Occipital lobe (tissue), 2 donors: ENCODE measurements around the gene TFCP2L1. TPM values are rescaled to one million over a fixed set of nuclear protein-coding genes. Genes with fewer than 3 reads are reported as not detected.
"Not testable (repeated sequence)": the region's sequence is repeated elsewhere in the genome, so short reads cannot be mapped to it uniquely, and the experiment has no call there.

ENCODE experiments used
- DNase-seq: peaks from one replicate; lab custom pipeline; 2025; lab: John Stamatoyannopoulos, UW
- total RNA-seq: library from RNA; depleted of rRNA; stranded (reverse); fragments of >200 nt; gene quantifications from one replicate; pipeline ENCODE4 v1.2.3, GENCODE V29; 2014

TFCP2L1 gene
- total RNA-seq, 1 donor from 2014 or later = 0.47 TPM

DNA sequence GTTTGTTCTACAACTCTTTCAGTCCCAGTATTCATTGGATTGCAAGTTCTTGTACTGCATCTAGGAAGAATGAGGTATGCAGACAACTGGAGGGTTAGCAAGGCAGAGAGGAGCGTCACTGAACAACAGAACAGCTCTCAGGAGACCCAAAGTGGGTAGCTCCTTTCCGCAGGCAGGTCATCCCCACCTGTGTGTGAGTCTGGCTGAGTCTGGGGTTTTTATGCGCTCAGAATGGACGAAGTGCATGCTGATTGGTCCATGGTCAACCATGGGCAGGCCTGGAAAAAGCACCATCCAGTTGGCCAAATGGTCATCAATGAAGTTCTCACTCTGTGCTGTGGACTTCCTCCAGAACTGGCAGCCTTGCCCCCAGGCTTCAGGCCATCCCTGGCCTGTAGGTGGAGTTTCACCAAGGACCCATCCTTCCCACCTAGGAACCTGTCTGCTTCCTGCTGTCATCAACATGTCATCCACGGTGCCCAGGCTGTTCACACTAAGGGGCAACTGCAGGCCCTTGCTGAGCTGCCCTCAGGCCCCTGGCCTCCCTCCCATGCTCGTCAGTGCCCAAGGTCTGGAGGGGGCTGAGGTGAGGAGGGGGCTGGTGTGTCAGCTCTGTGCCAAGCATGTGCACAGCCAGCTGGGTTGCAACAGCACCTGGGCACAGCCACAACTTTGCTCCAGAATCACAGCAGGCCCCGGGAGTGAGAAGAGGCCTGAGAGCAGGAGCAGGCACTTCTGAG is 11.1 kb upstream of the TFCP2L1 start:
- DNase-seq = no peak

DNA sequence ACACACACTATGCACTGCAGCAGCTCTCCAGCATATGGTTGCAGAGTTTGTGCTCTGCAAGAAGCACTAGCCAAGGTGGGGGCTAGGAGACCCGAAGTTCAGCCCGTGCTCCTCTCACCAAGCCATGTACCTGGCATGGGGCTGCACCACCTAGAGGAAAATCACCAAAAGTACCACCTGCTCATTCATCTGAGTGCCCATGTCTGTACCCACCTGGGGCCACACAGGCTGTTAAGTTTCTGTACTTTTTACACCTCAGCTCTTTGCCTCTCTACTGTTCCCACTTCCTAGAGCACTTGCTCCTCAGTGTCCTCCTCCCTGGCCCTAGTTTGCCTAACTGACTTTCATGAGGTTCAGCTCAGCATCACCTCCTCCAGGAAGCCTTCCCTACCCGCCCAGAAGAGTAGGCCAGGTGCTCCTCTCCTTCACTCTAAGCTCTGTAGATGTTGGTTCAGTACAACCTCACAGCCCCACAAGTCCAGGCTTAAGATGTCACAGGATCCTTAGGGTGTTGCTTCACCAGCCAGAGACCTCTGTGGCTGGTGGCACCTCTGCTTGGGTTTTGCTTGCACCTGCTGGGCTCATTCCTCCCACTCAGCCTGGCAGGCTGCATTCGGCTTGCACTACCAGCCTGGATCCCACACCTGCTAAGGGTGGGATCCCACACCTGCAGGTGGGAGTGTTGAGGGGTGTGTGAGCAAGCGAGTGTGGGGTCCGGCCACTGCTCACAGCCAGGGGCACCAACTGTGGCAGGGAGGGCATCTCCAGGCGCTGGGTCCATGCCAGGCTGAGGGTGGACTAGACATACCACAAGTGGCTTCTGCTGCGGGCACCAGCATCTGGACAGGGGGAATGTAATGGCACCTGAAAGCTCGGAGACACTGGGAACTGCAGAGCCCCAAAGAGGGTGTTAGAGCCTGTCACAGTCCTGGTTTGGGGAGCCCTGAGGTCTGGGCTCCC is 10.2 kb upstream of the TFCP2L1 start:
- DNase-seq = no peak

DNA sequence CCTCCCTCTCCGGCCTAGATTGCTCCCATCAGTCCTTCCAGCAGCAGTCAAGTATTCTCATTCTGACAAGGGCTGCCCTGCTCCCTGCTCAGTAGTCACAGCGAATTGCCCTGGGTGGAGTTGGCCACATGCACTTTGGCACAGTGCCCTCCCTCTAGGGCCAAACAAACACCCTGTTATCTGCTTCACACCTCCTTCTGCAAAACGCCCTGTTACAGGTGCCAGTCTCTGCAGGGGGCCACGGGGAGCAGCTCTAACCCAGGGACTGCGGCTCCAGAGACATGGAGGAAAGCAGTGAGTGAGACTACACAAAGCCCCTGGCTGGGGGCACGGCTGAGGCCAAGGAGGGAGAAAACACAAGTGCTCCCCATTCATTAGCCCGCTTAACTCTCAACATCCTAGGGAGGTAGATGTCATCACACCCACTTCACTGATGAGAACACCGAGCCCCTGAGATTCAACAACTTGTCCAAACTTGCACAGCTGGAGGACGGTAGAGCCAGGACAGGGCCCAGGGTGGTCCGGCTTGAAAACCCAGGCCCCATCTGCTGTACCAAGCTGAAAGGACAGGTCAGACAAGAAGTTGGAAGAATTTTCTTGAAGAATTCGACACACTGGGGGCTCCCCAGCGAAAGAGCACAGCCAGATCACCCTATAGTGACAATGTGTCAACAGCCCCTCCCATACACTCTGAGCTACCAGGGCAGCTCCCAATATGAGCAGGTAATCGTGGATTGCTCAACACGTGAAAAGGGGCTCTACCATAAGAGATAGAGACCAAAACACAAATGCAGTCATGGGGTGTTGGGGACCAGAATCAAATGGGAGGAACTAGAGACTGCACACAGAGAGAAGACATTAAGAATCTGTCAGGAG is 8.7 kb upstream of the TFCP2L1 start:
- no peak for DNase-seq

DNA sequence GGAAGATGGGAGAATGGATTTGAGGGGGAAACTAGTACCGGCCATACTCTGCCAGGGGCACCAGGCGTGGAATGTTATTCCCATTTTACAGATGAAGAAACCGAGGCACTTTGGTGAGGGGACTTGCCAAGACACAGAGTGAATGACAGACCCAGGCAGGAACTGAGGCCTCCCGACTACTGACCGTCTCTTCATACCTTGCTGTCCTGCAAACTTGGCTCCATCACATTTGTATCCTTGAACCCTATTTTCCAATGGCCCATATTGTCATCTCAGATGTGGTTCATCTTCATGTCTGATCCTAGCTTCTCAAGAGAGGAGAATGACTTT is 6.2 kb upstream of the TFCP2L1 start:
- no peak for DNase-seq

DNA sequence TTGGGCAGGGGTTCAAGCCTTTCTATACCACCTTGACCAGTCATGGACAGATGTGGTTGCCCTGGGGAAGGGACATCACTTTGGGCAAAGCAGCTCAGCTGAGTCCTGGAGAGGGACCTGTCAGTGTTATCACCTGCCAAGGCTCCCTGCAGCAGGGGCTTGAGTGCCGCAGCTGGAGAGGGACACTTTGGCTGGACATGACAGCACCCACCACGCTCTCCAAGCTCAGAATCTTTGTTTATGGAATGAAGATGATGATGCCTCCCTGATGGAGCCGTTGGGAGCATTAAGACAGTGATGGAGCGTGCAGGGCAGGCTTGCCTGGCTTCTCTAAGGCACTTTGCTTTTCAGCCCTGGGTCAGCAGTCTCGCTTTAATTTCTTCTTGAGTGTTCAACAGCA is 4.3 kb upstream of the TFCP2L1 start:
- DNase-seq = no peak

DNA sequence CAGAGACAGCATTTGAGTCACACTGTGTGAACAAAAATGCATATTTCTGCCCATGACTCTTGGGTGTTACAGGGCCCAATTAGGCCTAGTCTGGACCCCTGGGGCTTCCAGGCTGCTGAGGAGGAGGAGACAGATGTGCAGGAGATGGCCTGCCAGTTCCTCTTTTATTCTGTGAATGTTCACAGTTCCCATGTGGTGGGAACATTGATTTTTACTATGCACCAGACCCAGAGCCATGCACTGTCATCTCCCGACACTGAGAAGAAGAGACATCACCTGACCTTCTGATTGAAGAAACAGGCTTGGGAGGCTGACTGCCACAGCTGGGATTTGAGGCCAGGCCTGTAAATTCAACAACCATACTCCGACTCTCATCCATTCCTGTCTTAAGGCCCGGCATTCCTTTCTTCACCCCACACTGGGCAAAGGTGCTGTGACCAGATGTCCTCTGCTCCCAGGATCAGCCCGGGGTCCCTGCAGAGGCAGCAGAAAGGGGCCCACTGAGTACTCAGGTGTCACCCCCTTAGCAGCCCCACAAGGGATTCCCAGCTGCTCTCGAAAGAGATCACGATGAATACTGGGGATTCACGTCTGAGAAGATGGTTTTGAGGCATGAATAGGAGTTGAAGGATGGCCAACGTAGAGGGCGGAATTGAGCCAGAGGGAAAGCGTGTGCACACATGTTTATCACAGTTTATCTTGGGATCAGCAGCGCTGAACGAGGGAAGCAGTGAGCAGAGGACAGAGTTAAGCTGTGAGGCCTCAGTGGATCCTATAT is 3.6 kb upstream of the TFCP2L1 start:
- DNase-seq = no peak

DNA sequence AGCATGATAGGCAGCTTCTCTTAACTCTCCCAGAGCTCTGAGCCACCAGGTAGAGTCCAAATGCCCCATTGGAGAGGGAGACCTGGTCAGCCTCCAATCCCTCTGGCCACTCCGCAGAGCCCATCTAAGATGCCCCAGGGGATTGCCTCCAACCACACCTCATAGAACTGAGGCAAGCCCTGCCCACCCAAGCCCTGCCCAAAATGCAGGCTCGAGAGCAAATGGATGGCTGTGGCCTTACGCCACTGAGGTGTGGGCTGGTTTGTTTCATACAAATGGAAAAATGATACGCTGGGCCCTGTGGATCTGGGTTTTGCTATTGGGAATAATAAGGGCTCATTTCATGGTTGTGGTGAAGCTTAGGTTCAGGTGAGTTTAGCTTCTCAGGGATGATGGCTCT is 3.0 kb upstream of the TFCP2L1 start:
- no peak for DNase-seq

DNA sequence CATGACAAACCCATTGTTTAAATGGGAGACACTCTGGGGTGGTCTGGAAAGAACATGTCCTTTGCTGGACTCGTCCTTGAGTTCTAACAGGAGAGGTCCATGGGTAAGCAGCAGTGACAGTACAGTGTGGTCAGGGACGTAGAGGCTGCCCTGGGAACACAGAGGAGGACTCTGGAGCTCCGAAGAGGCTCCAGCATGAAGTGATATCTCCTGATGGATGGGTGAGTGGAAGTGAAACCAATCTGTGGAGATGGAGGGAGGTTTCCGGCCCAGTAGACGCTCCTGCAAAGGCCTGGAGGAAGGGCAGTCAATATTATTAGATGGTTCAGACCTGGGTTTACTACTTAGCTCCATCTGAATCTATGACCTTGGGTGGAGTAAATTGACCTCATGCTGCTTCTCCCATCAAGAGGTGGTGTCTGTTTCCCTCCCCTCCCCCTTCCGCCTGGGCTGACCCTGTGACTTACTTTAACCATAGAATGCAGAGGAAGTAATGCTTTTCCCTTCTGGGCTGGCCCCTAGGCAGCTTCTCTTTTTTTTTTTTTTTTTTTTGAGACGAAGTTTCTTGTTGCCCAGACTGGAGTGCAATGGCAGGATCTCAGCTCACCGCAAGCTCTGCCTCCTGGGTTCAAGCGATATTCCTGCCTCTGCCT is 2.3 kb upstream of the TFCP2L1 start:
- DNase-seq = no peak

DNA sequence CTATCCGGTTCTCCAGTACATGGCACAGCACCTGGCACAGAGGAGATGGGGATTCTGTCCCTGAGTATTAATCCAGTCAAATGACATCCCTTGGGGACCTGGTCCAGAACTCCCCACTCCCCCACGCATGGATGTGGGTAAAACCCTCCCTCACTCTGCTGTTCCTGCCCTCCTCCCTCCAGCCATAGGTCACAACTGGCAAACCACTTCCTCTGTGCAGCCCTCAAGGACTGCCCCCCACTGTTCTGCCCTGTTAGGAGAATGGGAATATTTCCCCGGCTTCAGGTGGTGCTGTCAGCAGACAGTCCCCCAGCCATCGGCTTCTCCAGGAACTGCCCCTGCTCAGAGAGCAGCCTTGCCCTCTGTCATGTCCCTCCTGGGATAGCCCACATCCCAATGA is 1.5 kb upstream of the TFCP2L1 start:
- no peak for DNase-seq

DNA sequence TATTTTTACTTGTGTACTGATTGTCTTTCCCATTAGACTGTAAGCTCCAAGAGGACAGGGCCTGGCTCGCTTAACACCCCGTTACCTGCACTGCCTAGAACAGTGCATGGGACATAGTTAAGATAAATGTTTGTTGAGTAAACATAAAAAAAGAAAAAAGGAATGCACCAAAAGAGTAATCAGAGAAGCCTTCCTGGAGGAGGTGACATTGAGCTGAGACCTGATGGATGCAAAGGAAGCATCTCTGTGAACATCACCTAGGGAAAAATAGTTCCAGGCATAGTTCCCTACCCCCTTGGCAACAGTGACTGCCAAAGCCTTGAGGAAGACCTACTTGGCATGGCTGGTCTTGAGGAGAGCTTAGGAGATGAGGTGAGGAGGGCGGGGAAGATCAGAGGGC is 924 bp upstream of the TFCP2L1 start:
- DNase-seq = no peak

DNA sequence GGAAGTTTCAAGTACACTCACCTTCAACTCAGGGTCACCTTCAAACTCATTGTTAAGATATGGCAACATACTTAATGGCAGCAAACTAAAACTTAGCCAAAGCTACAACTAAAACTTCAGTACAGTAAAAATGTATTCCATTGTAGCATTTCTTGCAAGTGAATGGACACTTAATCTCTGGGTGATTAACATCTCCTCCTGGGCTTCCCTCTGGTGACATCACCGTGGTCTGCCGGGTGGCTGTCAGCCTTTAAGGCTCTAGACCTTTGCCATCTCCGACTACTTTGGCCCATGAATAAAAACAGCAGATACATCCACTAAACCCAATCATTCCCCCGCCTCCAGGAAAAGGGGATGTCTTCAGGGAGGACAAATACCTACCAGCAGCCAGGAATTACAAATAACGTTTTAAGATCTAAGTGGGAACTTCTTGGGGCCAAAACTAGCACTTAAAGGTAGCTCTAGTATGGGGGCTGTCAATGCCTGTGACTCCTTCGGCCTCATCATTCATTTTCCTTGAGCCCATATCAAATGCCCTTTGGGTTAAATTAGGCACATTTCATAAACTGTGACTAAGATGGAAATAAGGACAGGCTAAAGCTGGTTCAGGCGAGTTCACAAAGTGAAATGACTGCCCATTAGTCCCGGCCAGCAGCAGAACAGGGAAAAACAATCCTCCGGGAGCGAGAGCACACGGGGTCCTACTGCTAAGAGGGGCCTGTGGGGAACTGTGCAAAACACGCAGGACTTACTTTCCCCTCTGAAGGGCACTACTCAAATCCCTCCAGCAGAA is 1.1 kb downstream of the TFCP2L1 start:
- DNase-seq = no peak

DNA sequence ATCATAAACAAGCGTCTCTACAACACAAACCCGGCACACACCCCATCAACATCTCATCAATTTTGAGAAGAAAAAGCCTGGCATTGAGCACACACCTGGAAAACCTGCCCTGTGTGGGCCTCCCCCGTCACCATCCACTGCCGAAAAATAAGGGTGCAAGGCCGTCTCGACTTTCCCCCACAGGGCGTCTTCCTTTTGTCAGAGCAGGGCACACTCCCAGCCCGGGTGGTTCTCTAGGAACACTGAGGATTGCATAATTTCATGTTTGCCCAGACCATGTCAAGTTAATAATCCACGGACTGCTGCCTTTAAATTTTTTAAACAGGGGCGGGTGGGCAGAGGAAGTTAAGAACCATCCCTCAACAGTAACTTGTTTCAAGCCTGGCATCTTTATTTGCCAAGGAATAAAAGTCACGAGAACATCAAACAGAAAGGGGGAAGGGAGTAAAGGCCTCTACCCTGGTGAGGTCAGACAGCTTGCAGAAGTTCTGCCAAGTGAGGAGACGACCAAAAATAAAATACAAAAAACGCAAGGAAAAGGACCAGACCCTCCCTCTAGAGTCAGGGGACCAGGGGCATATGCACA is 2.1 kb downstream of the TFCP2L1 start:
- no peak for DNase-seq

DNA sequence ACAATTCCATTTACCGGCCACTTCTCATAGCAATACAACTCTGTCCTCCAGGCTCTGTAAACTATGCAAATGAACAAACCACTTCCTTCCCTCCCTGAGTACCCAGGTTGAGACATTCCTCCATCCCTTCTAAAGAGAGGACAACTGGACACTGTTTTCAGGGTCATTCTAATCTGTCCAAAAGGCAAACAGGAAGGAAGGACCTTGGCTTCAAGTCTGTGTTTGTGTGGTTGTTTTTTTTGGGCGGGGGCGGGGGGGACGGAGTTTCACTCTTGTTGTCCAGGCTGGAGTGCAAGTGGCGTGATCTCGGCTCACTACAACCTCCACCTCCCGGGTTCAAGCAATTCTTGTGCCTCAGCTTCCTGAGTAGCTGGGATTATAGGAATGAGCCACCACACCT is 3.3 kb downstream of the TFCP2L1 start:
- no peak for DNase-seq

DNA sequence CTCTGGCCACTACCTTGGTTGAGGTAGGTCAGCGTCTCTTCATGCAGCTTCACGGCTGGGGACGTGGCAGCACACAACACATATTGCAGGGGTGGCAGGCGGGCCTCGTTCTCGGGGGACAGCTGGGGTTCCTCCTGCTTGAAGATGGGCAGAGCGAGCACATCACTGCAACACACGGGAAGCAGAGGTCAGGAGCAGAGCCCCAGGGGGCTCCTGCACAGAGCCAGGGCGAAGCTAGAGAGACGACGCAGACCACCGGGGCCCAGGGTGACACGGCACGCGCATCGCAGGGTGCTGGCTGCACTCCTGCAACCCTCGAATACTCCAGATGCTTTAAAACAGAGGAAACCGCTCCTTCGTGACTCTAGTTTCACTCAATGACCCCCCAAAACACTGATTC is 3.9 kb downstream of the TFCP2L1 start:
- DNase-seq = no peak

DNA sequence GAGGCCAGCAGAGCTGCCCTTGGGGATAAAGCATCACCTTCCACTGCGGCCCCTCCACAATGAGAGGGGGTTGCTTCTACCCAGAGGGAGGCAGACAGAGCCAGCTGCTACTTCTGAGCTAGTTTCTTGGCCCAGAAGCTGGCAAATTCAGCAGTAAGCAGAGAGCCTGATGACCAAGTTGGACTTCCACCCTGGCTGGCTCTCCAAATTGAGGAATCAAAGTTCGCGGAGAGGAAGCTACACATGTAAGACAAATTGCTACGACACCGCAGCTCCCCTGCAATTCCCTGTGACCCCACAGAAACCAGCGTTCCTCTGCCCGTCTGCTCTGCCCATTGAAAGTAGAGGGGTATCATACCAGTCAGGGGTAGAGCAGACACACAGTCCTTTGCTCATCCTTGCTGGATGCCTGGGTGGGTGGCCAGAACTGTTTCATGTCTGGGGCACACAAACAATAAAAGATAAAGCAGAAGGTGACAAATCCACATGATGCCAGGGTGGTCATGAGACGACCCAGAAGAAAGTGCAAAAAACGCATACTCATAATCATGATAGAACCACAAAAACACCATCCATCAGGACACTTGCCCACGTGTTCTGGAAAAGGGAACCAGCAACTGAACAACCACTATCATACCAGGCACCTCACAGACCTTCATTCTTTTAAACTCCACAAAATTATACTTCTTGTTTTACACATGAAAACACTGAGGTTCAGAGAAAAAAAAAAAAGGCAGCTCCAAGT is 5.4 kb downstream of the TFCP2L1 start:
- DNase-seq = no peak

DNA sequence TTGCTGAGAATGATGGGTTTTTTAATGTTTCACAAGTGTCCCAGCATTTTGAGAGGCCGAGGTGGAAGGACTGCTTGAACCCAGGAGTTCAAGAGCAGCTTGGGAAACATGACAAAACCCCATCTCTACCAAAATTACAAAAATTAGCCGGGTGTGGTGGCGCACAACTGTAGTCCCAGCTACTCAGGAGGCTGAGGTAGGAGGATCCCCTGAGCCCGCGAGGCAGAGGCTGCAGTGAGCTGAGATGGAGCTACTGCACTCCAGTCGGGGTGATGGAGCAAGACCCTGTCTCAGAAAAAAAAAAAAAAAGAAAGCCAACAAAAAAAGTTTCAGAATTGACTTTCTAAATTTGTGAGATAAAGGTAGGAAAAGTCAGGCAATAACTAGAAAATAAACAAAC is 8.7 kb downstream of the TFCP2L1 start:
- DNase-seq = no peak

DNA sequence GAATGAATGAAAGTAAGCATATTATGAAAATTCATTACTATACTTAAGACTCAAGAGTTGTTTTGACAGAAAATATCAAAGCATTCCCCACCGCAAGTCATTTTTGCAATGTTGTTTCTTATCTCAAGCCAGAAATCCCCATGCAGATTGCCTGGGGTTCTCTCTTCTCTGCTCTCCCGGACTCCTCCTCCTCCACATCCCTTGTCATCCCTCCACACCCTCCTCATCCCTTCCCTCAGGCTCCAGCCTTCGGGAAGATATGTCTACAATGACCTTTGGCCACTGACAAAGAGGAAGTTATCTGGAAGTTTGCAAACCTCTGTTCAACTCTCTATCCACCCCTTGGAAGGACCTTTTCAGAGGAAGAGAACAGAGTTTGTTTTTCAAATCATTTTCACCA is 11.9 kb downstream of the TFCP2L1 start:
- no peak for DNase-seq

DNA sequence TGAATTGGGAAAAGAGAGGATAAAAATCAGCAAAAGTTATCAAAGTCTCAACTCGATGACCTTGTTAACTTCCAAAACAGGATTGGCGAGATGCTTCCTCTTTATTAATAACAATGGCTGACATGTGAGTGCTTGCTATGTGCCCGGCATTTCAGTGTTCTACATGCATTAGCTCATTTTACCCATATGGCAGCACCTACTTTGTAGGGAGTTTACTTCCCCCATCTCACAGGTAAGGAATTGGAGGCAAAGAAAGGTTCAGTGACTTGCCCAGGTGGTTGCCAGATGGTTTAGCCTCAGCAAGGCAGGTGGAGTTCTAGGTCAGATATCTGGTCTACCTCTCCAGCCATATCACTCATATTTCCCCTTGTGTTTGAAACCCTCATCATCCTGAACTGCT is 12.4 kb downstream of the TFCP2L1 start:
- no peak for DNase-seq

DNA sequence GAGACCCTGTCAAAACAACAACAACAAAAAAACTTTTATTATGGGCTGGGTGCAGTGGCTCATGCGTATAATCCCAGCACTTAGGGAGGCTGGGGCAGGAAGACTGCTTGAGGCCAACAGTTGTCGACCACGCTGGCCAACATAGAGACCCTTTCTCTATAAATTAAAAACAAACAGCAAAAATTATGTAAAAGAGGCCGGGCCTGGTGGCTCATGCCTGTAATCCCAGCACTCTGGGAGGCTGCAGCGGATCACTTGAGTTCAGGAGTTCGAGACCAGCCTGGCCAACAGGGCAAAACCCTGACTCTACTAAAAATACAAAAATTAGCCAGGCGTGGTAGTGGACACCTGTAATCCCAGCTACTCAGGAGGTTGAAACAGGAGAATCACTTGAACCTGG is 15.6 kb downstream of the TFCP2L1 start:
- not testable (repeated sequence) for DNase-seq
